Measurements from ENCODE around the gene STAT5A.
"Not testable (repeated sequence)": the region's sequence is repeated elsewhere in the genome, so short reads cannot be mapped to it uniquely, and the experiment has no call there.

The STAT5A gene

DNA sequence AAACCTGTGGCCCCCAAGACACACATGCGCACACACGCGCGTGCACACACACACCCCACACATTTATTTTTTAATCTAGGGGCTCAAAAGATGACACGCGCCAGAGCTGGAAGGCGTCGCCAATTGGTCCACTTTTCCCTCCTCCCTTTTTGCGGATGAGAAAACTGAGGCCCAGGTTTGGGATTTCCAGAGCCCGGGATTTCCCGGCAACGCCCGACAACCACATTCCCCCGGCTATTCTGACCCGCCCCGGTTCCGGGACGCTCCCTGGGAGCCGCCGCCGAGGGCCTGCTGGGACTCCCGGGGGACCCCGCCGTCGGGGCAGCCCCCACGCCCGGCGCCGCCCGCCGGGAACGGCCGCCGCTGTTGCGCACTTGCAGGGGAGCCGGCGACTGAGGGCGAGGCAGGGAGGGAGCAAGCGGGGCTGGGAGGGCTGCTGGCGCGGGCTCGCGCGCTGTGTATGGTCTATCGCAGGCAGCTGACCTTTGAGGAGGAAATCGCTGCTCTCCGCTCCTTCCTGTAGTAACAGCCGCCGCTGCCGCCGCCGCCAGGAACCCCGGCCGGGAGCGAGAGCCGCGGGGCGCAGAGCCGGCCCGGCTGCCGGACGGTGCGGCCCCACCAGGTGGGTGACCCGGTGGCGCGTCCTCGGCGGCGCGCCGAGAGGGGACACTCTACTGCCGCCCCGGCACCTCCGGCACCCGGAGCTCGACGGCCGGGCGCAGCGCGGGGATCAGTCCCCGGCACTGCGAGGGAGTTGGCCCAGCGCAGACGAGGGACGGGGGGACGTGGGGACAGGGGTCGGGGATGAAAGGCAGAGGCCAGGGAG, at the start of gene STAT5A:
STAT5A (plus strand) TSS at position 522 of the 826 bp plus-strand sequence. CDS start 914 bp downstream, outside the sequence.
- no peak for FAIRE-seq

DNA sequence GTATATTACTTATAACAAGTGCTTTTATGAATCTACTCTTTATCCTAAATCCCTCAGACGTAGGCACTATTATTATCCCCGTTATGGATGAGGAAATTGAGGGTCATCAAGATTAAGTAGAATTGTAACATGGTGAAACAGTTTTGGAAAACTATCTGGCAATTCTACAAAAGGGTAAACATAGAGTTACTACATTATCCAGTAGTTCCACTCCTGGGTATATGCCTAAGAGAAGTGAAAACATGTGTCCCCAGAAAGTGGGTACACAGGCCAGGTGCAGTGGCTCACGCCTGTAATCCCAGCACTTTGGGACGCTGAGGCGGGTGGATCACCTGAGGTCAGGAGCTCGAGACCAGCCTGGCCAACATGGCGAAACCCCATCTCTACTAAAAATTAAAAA, 48.7 kb upstream of the STAT5A start:
- FAIRE-seq: not testable (repeated sequence)

GRCh38 chr17:42240201-42240600, 48.1 kb upstream of the STAT5A start:
- no peak for FAIRE-seq

DNA sequence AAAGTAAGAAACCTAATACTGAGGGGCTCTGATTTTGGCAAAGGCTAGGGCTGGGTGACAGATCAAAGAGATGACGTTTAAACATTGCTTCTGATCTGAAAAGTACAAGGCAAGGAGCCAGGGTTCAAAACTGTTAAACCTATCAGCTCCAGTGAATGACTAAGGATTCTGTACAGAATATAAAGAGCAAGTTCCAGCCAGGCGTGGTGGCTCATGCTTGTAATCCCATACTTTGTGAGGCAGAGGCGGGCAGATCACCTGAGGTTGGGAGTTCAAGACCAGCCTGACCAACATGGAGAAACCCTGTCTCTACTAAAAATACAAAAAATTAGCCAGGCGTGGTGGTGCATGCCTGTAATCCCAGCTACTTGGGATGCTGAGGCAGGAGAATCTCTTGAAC, 47.4 kb upstream of the STAT5A start:
- FAIRE-seq: not testable (repeated sequence)

DNA sequence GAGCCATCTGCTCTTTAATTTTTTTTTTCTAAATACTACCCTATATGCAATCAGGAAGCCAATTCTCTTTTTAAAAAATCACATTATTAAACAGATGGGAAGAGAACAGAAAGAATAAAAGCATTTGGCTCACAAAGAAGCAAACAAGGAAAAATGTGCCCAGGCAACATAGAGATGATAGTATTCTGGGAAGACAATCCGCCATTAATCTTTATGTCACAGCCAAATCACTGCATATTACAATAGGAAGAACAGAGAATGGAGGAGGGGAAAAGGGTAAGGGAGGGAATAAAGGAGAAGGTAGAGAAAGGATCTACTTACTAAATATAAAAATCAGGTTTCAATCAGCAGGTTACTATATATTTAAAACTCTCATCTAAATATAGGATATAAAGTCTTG, 46.4 kb upstream of the STAT5A start:
- no peak for FAIRE-seq

GRCh38 chr17:42243493-42243982, 44.8 kb upstream of the STAT5A start:
- no peak for FAIRE-seq

DNA sequence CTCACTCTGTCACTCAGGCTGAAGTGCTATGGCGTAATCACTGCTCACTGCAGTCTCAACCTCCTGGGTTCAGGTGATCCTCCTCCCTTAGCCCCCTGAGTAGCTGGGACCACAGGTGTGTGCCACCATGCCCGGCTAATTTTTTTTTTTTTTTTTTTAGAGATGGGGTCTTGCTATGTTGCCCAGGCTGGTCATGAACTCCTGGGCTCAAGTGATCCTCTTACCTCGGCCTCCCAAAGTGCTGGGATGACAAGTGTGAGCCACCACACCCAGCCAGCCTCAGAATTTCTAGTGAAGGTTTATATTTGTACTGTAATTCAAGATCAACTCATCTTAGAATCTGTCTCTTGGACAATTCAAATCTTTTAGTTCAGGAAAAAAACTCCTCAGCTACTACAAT, 44.2 kb upstream of the STAT5A start:
- FAIRE-seq: not testable (repeated sequence)

DNA sequence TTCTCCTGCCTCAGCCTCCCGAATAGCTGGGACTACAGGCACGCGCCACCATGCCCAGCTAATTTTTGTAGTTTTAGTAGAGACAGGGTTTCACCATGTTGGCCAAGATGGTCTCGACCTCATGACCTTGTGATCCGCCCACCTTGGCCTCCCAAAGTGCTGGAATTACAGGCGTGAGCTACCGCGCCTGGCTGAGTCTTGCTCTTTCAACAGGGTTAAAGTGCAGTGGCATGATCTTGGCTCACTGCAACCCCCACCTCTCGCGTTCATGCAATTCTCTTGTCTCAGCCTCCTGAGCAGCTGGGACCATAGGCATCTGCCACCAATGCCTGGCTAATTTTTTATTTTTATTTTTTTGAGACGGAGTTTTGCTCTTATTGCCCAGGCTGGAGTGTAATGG, 43.1 kb upstream of the STAT5A start:
- not testable (repeated sequence) for FAIRE-seq

DNA sequence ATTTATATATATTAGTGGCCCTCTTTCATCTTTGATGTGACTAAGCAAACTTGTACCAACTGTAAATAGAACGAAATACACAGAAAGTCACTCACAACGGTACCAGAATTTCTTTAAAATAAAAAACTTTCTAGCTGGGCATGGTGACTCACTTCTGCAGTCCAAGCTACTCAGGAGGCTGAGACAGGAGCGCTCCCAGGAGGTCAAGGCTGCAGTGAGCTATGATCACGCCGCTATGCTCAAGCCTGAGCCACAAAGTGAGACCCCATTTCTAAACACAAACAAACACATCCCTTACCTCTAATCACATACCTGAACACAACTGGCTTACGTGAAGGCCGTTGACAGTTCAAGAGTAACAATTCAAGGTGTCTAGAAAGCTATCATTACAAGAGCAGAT, 41.8 kb upstream of the STAT5A start:
- FAIRE-seq: no peak

DNA sequence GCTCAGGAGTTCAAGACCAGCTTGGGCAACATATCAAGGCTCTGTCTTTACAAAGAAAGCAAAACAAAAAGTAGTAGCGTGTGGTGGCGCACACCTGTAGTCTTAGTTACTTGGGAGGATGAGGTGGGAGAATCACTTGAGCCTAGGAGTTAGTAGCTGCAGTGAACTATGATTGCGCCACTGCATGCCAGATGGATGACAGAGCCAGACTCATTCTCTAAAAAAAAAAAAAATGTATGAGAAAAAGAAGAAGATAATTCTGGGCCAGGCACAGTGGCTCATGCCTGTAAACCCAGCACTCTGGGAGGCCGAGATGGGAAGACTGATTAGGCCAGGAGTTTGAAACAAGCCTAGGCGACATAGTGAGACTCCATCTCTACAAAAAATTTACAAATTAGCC, 40.6 kb upstream of the STAT5A start:
- no peak for FAIRE-seq

DNA sequence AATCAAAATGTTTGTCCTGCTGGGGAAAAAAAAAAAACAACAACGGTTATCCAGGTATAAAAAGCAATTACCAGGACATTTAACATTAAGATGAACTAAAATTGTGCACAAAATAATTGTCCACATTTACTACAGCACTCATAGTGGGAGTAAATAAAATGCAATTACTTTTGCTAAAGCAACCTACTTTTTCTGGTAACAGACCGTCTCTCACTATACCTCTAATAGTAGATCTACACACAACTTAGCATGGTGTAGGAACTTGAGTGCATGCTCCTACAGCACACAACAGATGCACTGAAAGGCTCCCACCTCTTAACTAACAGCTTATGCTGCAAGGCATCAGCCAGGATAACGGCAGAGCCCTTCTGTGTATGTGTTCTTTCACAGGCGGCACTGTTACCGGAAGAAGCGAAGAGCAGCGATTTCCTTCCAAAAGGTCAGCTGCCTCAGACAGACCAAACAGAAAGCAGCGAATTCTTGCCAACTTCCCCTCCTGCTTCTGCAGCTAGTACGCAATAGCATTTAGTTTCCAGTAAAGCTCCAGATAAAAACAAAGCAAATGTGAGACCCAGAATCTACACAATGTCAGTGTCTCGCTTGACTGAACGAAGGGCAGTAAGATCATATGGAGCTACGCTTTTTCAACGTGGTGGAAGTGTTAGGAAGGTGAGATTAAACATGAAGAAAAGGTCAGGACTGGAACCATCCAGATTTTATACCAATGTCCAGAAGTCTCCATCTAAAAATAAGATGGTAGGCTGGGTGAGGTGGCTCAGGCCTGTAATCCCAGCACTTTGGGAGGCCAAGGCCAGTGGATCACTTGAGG, 39.7 kb upstream of the STAT5A start:
- FAIRE-seq: no peak

DNA sequence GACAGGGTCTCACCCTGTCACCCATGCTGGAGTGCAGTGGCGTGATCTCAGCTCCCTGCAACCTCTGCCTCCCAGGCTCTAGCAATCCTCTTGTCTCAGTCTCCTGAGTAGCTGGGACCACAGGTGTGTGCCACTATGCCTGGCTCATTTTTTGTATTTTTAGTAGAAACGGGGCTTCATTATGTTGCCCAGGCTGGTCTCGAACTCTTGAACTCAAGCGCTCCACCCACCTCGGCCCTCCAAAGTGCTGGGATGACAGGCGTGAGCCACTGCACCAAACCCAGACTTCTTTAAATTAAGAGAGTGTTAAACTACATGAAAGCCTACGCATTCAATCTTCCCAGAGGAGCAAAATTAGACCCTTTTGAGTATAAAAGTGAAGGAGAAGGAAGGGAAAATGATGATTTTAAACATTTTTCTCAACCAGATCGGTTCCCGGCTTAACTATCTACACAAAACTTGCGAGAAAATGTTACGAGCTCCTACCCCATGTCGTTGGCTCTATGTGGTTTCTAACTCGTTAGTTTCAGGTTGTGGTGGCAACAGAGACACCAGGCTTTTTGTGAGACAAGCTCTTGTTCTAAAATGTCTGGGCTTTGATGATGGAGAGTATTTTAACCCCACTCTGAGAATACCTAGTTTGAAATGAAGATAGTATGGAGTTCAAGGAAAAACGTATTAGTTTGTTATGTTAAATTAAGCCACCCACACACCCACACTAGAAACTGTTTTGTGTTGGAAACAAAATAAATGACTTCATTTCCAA, 38.4 kb upstream of the STAT5A start:
- no peak for FAIRE-seq

DNA sequence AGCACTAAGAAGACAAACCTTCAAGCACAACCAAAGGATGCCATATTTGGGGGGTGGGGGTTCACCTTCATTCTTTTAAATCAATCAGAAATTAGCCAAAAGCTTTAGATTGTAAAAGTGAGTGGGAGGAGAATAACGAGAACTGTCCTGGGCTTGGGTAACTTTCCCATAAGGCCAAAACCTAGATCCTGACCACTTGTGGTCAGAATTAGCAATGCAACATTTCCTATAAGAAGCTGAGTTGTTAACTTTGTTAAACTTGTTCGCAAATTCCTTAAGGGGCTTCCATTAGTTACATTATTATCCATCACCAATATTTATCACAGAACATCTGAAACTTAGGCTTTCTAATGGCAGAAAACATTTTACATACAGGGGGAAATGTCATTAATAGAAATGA, 37.2 kb upstream of the STAT5A start:
- FAIRE-seq: no peak

DNA sequence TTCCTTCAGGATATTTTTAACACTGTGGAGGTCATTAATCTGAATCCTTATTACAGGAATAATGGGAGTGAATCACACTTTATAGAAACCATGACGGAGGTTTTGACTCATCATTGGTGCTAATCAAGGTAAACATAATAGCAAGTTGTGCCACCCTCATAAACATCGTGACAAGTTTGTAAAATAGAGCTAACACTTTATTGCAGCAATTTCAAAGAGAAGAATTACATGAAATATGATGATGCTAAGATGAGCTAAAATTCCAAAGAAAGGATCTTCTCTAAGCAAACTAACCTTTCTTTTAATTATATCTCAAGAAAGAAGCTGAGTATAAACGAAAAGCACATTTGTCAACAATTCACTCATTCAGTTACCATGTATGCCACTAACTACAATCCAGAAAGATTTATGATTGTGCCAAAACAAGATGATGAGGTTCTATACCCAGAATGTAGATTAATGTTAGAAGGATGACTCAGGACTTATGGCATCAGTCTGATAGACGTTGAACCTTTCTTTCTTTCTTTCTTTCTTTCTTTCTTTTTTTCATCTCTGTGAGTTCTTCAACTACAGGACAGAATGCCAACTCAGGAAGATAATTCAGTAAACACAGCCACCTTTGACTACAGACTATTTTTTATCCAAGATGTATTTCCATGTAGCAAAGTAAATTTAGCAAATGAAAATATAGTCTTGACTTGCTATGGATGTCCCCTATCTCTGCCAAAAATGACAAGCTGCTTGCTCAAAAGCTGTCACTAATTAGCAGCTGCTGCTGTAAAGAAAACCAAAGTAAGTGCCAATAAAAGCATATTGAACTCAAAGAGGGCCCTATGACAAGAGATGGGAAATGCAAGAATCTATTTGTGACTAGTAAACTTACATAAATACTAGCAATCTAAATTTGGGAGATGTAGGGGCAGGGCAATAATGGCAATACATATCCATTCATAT, 35.4 kb upstream of the STAT5A start:
- no peak for FAIRE-seq

- FAIRE-seq: no peak
Measured at GRCh38 chr17:42253578-42253977, 34.7 kb upstream of the STAT5A start.

DNA sequence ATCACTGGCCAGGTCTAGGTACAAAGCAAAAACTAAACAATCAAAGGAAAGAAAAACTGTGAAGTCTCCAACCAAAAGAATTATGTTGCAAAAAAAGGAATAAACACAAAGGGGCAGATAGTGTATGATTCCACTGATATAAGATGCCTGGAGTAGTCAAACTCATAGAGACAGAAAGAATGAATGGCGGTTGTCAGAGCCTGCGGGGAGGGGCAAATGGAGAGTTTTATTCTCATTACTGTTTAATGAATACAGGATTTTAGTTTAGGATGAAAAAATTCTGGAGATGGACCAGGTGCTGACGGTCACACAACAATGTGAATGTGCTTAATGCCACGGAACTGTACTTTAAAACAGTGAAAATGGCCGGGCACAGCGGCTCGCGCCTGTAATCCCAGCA, 32.9 kb upstream of the STAT5A start:
- FAIRE-seq: no peak

DNA sequence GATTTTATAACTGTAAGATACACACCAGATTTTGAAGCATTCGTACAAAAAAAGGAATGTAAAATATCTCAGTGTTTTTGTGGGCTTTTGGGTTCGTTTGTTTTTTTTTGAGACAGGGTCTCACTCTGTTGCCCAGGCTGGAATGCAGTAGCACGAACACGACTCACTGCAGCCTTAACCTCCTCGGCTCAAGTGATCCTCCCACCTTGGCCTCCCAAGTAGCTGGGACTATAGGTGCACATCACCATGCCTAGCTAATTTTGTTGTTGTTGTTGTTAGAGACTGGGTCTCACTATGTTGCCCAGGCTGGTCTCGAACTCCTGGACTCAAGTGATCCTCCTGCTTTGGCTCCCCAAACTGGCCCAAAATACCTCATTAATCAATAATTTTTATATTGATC, 28.0 kb upstream of the STAT5A start:
- no peak for FAIRE-seq

DNA sequence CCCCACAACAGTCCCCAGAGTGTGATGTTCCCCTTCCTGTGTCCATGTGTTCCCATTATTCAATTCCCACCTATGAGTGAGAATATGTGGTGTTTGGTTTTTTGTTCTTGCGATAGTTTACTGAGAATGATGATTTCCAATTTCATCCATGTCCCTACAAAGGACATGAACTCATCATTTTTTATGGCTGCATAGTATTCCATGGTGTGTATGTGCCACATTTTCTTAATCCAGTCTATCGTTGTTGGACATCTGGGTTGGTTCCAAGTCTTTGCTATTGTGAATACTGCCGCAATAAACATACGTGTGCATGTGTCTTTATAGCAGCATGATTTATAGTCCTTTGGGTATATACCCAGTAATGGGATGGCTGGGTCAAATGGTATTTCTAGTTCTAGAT, 23.9 kb upstream of the STAT5A start:
- not testable (repeated sequence) for FAIRE-seq

DNA sequence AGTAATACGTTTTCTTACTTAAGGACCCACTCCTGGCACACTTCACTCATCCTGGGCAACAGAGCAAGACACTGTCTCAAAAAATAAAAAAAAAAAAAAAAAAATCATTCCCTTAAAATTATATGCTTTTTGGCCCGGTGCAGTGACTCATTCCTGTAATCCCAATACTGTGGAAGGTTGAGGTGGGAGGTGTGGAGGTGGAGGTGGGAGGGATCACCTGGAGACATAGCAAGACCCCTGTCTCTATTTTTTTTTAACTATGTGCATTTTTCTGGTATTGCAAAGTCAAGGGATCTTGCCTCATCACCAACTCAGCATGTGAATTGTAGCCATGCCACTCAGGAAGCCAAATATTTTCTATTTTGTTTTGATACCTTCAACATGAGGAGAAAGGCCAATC, 21.8 kb upstream of the STAT5A start:
- FAIRE-seq: no peak

- peak; percentile 46 for FAIRE-seq
Measured at GRCh38 chr17:42266918-42267766, 21.2 kb upstream of the STAT5A start.

- no peak for FAIRE-seq
Measured at GRCh38 chr17:42268236-42268635, 20.1 kb upstream of the STAT5A start.
